GM12875 (cell line): Measurements from ENCODE around the gene FAM185A.

Experiments
- H3K4me3 ChIP-seq: one replicate; pipeline ENCODE4 v1.5.1; 2011; ENCODE audit warnings: low read depth, low read length, control low read depth
- CTCF ChIP-seq: IDR thresholded peaks from 2 replicates; pipeline ENCODE4 v1.5.1; 2011; ENCODE audit warnings: low read depth, mild to moderate bottlenecking, control low read depth, inconsistent platforms, low read length, moderate library complexity, borderline replicate concordance; ENCODE audit not compliant: insufficient read depth

The FAM185A gene

DNA sequence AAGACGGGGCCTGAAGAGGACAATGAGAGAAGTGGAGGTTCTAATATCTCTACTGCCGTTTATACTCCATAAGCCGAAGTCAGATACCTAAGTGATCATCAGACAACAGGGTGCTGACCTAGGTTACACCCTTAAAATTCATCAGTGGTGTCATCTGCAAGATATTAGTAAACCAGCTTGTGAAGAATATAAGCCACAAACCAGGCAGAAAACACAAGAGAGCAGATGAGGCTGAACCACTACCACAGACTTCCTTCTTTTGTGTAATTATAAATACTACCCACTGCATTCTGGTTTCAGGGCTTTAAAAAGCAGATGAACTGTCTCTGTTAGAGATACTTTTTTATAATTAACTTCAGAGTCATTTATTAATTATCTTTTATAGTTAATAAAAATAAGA, 95.1 kb downstream of the FAM185A start:
- no peak for TF ChIP-seq CTCF
- no peak overlapping the region for H3K4me3 ChIP-seq

GRCh38 chr7:102845346-102845745, 96.5 kb downstream of the FAM185A start:
- H3K4me3 ChIP-seq, result no peak overlapping the region
- no peak for TF ChIP-seq CTCF

- no peak overlapping the region for H3K4me3 ChIP-seq
- no peak for TF ChIP-seq CTCF
Observed at GRCh38 chr7:102849079-102849478, 100.3 kb downstream of the FAM185A start.

DNA sequence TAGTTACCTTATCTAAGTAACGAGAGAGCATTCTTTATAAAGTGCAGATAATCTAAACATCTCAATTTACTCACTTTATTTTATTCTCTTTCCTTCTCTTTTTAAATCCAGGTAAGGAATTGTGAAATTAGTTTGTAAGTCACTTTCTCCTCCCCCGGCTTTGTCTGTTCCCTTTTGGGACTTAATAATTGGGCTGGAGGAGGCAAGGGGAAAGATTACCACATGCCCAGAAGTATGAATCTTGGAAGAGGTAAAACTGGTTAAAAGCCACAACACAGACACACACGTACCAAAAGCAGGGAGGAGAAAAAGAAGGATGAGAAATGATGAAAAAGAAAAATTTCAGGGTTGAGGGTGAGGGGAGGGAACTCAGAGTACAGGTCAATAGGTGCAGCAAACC, 100.7 kb downstream of the FAM185A start:
- no peak overlapping the region for H3K4me3 ChIP-seq
- no peak for TF ChIP-seq CTCF

GRCh38 chr7:102856036-102856435, 107.2 kb downstream of the FAM185A start:
- H3K4me3 ChIP-seq, result no peak overlapping the region
- no peak for TF ChIP-seq CTCF
